Upper lobe of right lung (tissue), 1 donor: ENCODE measurements around the gene THAP12. TPM values are rescaled to one million over a fixed set of nuclear protein-coding genes. Genes with fewer than 3 reads are reported as not detected.

ENCODE experiments used
- ATAC-seq: fragments of 200-7000 bp; cut with Tn5 transposase; one replicate; pipeline ENCODE4 v1.9.1; 2020; ENCODE audit warnings: mild to moderate bottlenecking, moderate library complexity
- DNase-seq: peaks from one replicate; pipeline ENCODE4 v3.0.0-alpha.2; 2020
- H3K27ac ChIP-seq: fragments of 200-600 bp; one replicate; pipeline ENCODE4 v1.8.0; 2022
- H3K27me3 ChIP-seq: fragments of 200-600 bp; one replicate; pipeline ENCODE4 v1.8.0; 2022; ENCODE audit warnings: mild to moderate bottlenecking
- H3K36me3 ChIP-seq: fragments of 200-600 bp; one replicate; pipeline ENCODE4 v1.8.0; 2022
- H3K4me1 ChIP-seq: fragments of 200-600 bp; one replicate; pipeline ENCODE4 v1.8.0; 2022
- H3K4me3 ChIP-seq: fragments of 200-600 bp; one replicate; pipeline ENCODE4 v1.8.0; 2022; ENCODE audit warnings: mild to moderate bottlenecking
- H3K9me3 ChIP-seq: fragments of 200-600 bp; one replicate; pipeline ENCODE4 v1.8.0; 2022
- intact Hi-C: fragments of 100-400 bp; cut with DNase I; formaldehyde crosslinking; loops from one replicate; pipeline ENCODE4 v1.11.0; 2022
- total RNA-seq: library from RNA; stranded (reverse); fragmentation: NEBNext Ultra II Directional; extraction: Animal tissue kit (Norgen Biotek cat#: 25700); gene quantifications from one replicate; pipeline ENCODE4 v1.2.1, GENCODE V29; 2021
- TF ChIP-seq, protein P1 (sequence below): fragments of 200-600 bp; IDR thresholded peaks from one replicate; pipeline ENCODE4 v1.8.0; 2022; ENCODE audit warnings: antibody characterized with exemption
- donor health status: DM: no; HTN: yes; CAD: no; lungs with severe emphysema.

THAP12 gene
- total RNA-seq, 1 donor from 2014 or later = 36.8 TPM

- Histone ChIP-seq H3K4me1 (no peaks in the 10 kb centered on the region), H3K36me3 (no peaks in the 10 kb centered on the region), H3K27me3 (no peaks in the 10 kb centered on the region), H3K4me3 (no peak overlapping the region), H3K9me3 (no peaks in the 10 kb centered on the region), H3K27ac (no peak overlapping the region)
- TF ChIP-seq, protein P1, sequence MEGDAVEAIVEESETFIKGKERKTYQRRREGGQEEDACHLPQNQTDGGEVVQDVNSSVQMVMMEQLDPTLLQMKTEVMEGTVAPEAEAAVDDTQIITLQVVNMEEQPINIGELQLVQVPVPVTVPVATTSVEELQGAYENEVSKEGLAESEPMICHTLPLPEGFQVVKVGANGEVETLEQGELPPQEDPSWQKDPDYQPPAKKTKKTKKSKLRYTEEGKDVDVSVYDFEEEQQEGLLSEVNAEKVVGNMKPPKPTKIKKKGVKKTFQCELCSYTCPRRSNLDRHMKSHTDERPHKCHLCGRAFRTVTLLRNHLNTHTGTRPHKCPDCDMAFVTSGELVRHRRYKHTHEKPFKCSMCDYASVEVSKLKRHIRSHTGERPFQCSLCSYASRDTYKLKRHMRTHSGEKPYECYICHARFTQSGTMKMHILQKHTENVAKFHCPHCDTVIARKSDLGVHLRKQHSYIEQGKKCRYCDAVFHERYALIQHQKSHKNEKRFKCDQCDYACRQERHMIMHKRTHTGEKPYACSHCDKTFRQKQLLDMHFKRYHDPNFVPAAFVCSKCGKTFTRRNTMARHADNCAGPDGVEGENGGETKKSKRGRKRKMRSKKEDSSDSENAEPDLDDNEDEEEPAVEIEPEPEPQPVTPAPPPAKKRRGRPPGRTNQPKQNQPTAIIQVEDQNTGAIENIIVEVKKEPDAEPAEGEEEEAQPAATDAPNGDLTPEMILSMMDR = no peak
- DNase-seq = no peak
- ATAC-seq = no peak
- intact Hi-C loops = no loop called here
These were observed 77.9 kb downstream of the THAP12 start for GRCh38 chr11:76302996-76303395.

Other genes with a start within 250 kb of the THAP12 start
- gene WNT11, start 174.6 kb downstream of the THAP12 start, total RNA-seq = 8.7 TPM
- 2.0 TPM for gene GVQW3, start 191 bp upstream of the THAP12 start, total RNA-seq
- 20.9 TPM for gene EMSY, start 63.9 kb upstream of the THAP12 start, total RNA-seq